ENCODE results near the gene CYP3A5. TPM values are rescaled to one million over a fixed set of nuclear protein-coding genes. Genes with fewer than 3 reads are reported as not detected.

CYP3A5 gene
- total and polyA plus RNA-seq, 2 of the 13 experiments (the other 11 are each of a cell fraction or from before 2014, with no cell fraction given): 5.7 to 9.3 TPM

GRCh38 chr7:99672573-99672972 is 7.2 kb downstream of the CYP3A5 start (continued):
- TF ChIP-seq HNF1B (CRISPR knock-in tag; IDR thresholded peaks at IDR 0.05) (no peak), ZNF891 (CRISPR knock-in tag; IDR thresholded peaks at IDR 0.05) (no peak), ZNF652 (CRISPR knock-in tag; IDR thresholded peaks at IDR 0.05; ENCODE audit: borderline replicate concordance, low read depth) (no peak)

GRCh38 chr7:99669782-99670181 is 10.0 kb downstream of the CYP3A5 start:
- CTCF ChIA-PET (ENCODE audit: low intra/inter-chr PET ratio, low total read pairs): no interaction called here
- FAIRE-seq: no peak
- H3K4me2 ChIP-seq (ENCODE audit: low read depth, low read length): no peak overlapping the region
- H3K36me3 ChIP-seq (replicated peaks in 1 of 2; ENCODE audit: control insufficient read depth in 1 of 2, insufficient read depth in 2 of 2, low read length in 2 of 2): peaks cover 0 to 1% of the 10 kb centered on the region in 2 experiments; a peak in 1 of 5 replicates
- no peak overlapping the region for H3K27ac ChIP-seq (ENCODE audit: extremely low read length, insufficient read depth, low read length)
- H3K79me2 ChIP-seq (ENCODE audit: insufficient read depth, low read length): no peaks in the 10 kb centered on the region
- DNase-seq (ENCODE audit: low spot score): no peak
- no peaks in the 10 kb centered on the region for H4K20me1 ChIP-seq (ENCODE audit: insufficient read depth, low read length)
- 97% methylated on average over 3 of the region's 3 CpGs for WGBS (ENCODE audit: low lambda C conversion rate)
- no peaks in the 10 kb centered on the region for H3K4me1 ChIP-seq (ENCODE audit: insufficient read depth, low read length)
- in situ Hi-C loops (cut with HindIII; ENCODE audit: extremely low pct_ligation_motif_present, low pct_unique_long_range_greater_than_20kb): no loop called here
- intact Hi-C loops (cut with micrococcal nuclease; ENCODE audit: unreplicated experiment): no loop called here
- no peak for ATAC-seq
- no peak overlapping the region for H2AFZ ChIP-seq (ENCODE audit: low read length)
- POLR2A ChIA-PET: no interaction called here
- no peak overlapping the region for H3K4me3 ChIP-seq (replicated peaks in 1 of 3; ENCODE audit: insufficient read depth in 1 of 3, low read depth in 2 of 3, low read length in 3 of 3)
- H3K9ac ChIP-seq (ENCODE audit: insufficient read depth, low read depth, low read length): no peak overlapping the region
- H3K9me3 ChIP-seq (ENCODE audit: low read length): no peaks in the 10 kb centered on the region
- BruUV-seq (replicated peaks): no TSS peak
- H3K27me3 ChIP-seq (ENCODE audit: control insufficient read depth in 1 of 2, insufficient read depth in 2 of 2, low read length in 2 of 2): no peaks in the 10 kb centered on the region
- TF ChIP-seq ZNF850 (CRISPR knock-in tag; conservative IDR thresholded peaks at IDR 0.05): no peak
- TF ChIP-seq SNRNP70 (IDR thresholded peaks at IDR 0.05; ENCODE audit: low read depth, low read length): no peak
- TF ChIP-seq ZNF44 (CRISPR knock-in tag; IDR thresholded peaks at IDR 0.05): no peak
- no peak for TF ChIP-seq RFX1 (IDR thresholded peaks at IDR 0.05)
- no peak for TF ChIP-seq AGO2 (optimal IDR thresholded peaks at IDR 0.05; ENCODE audit: low read depth, low read length)
- no peak for TF ChIP-seq ZHX2 (IDR thresholded peaks at IDR 0.05; ENCODE audit: low read depth)
- TF ChIP-seq ZHX2 (CRISPR knock-in tag; IDR thresholded peaks at IDR 0.05; ENCODE audit: borderline replicate concordance): no peak
- no peak for TF ChIP-seq ZNF674 (CRISPR knock-in tag; IDR thresholded peaks at IDR 0.05; ENCODE audit: low read depth)
- TF ChIP-seq HOXD1 (CRISPR knock-in tag; IDR thresholded peaks at IDR 0.05): no peak

All from HepG2 (cell line).